ENCODE data around the gene RNF19B.

Gene RNF19B

DNA sequence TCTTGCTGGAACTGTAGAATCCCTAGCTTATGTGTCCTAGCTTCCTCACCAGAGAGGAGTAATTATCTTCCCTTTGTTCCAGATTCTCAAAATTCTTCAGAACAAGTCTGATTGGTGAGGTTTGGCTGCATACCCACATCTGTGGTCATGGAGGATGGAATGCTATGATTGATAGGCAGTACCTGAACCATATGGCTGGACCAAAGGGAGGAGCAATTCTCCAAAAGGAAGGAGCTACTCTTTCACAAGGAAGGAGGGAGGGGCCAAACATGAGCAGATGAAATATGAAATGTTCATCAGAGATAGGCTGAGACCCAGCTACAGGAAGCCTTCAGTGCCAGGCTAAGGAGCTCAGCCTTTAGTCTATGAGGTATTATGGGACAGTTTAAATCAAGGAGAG lies 5.0 kb upstream of the RNF19B start:
- H3K27ac ChIP-seq (ENCODE audit: insufficient read depth, low read length, poor library complexity, severe bottlenecking): no peak overlapping the region
- no peaks in the 10 kb centered on the region for H3K36me3 ChIP-seq (ENCODE audit: control insufficient read depth, insufficient read depth, low read length)
- H3K27me3 ChIP-seq (replicated peaks; ENCODE audit: control insufficient read depth, insufficient read depth, low read length, poor library complexity, severe bottlenecking): peaks cover 12% of the 10 kb centered on the region
- H3K4me1 ChIP-seq (ENCODE audit: control insufficient read depth, insufficient read depth, low read length, poor library complexity, severe bottlenecking): peaks cover 7% of the 10 kb centered on the region
- DNase-seq: no peak
- H3K4me3 ChIP-seq (ENCODE audit: insufficient read depth, low read depth, low read length, poor library complexity, severe bottlenecking): no peak overlapping the region
- no peaks in the 10 kb centered on the region for H3K9me3 ChIP-seq (ENCODE audit: control insufficient read depth, low read length)

- no peak overlapping the region for H3K4me3 ChIP-seq (ENCODE audit: insufficient read depth, low read depth, low read length, poor library complexity, severe bottlenecking)
- no peaks in the 10 kb centered on the region for H3K36me3 ChIP-seq (ENCODE audit: control insufficient read depth, insufficient read depth, low read length)
- H3K27ac ChIP-seq (ENCODE audit: insufficient read depth, low read length, poor library complexity, severe bottlenecking): no peak overlapping the region
These were observed 3.4 kb upstream of the RNF19B start for GRCh38 chr1:32967888-32968568.

GRCh38 chr1:32966900-32967299 lies 2.3 kb upstream of the RNF19B start:
- Histone ChIP-seq H3K27me3 (replicated peaks; ENCODE audit: control insufficient read depth, insufficient read depth, low read length, poor library complexity, severe bottlenecking) (no peaks in the 10 kb centered on the region), H3K9me3 (ENCODE audit: control insufficient read depth, low read length) (no peaks in the 10 kb centered on the region), H3K4me3 (ENCODE audit: insufficient read depth, low read depth, low read length, poor library complexity, severe bottlenecking) (no peak overlapping the region), H3K36me3 (ENCODE audit: control insufficient read depth, insufficient read depth, low read length) (no peaks in the 10 kb centered on the region), H3K4me1 (ENCODE audit: control insufficient read depth, insufficient read depth, low read length, poor library complexity, severe bottlenecking) (peaks cover 6% of the 10 kb centered on the region), H3K27ac (ENCODE audit: insufficient read depth, low read length, poor library complexity, severe bottlenecking) (no peak overlapping the region)
- DNase-seq: no peak

More at GRCh38 chr1:32967888-32968568, 3.4 kb upstream of the RNF19B start:
- Histone ChIP-seq H3K4me1 (ENCODE audit: control insufficient read depth, insufficient read depth, low read length, poor library complexity, severe bottlenecking) (peaks cover 5% of the 10 kb centered on the region), H3K9me3 (ENCODE audit: control insufficient read depth, low read length) (no peaks in the 10 kb centered on the region), H3K27me3 (replicated peaks; ENCODE audit: control insufficient read depth, insufficient read depth, low read length, poor library complexity, severe bottlenecking) (peaks cover 10% of the 10 kb centered on the region)
- no peak for DNase-seq

DNA sequence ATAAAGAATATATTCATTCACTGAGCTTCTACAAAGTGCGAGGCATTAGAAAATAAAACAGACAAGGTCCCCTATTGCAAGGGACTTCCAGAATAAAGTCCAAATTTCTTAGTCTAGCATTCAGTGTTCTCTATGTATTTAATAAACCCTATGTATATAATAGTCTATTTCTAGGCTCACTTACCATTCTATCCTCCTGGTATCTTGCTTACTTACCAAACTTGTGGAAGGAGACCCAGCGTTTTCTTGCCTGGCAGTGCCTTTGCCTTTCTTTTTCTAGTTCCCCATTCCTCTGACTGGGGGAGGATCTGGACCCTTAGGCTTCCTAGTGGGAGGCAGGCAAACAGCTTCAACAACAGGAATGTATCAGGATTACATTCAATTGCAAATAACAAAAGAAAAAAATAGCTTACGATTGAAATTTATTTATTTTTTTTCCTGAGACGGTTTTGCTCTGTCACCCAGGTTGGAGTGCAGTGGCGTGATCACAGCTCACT lies 690 bp upstream of the RNF19B start:
- H3K27ac ChIP-seq (ENCODE audit: insufficient read depth, low read length, poor library complexity, severe bottlenecking): peak overlapping the region; percentile 78
- H3K9me3 ChIP-seq (ENCODE audit: control insufficient read depth, low read length): no peaks in the 10 kb centered on the region
- peaks cover 6% of the 10 kb centered on the region for H3K4me1 ChIP-seq (ENCODE audit: control insufficient read depth, insufficient read depth, low read length, poor library complexity, severe bottlenecking)
- DNase-seq: no peak
- H3K27me3 ChIP-seq (replicated peaks; ENCODE audit: control insufficient read depth, insufficient read depth, low read length, poor library complexity, severe bottlenecking): no peaks in the 10 kb centered on the region
- peak overlapping the region; percentile 67 for H3K4me3 ChIP-seq (ENCODE audit: insufficient read depth, low read depth, low read length, poor library complexity, severe bottlenecking)
- H3K36me3 ChIP-seq (ENCODE audit: control insufficient read depth, insufficient read depth, low read length): no peaks in the 10 kb centered on the region

- H3K27ac ChIP-seq (ENCODE audit: insufficient read depth, low read length, poor library complexity, severe bottlenecking): peak overlapping the region; percentile 66
- H3K27me3 ChIP-seq (replicated peaks; ENCODE audit: control insufficient read depth, insufficient read depth, low read length, poor library complexity, severe bottlenecking): no peaks in the 10 kb centered on the region
- peak overlapping the region; percentile 88 for H3K4me3 ChIP-seq (ENCODE audit: insufficient read depth, low read depth, low read length, poor library complexity, severe bottlenecking)
- no peaks in the 10 kb centered on the region for H3K36me3 ChIP-seq (ENCODE audit: control insufficient read depth, insufficient read depth, low read length)
- H3K4me1 ChIP-seq (ENCODE audit: control insufficient read depth, insufficient read depth, low read length, poor library complexity, severe bottlenecking): peaks cover 6% of the 10 kb centered on the region
- no peaks in the 10 kb centered on the region for H3K9me3 ChIP-seq (ENCODE audit: control insufficient read depth, low read length)
- peak; percentile 50 to 55 (median 55) for DNase-seq
These were observed 706 bp downstream of the RNF19B start for GRCh38 chr1:32963746-32964460.

- Histone ChIP-seq H3K4me1 (ENCODE audit: control insufficient read depth, insufficient read depth, low read length, poor library complexity, severe bottlenecking) (peaks cover 13% of the 10 kb centered on the region), H3K36me3 (ENCODE audit: control insufficient read depth, insufficient read depth, low read length) (no peaks in the 10 kb centered on the region), H3K27ac (ENCODE audit: insufficient read depth, low read length, poor library complexity, severe bottlenecking) (peak overlapping the region; percentile 36), H3K9me3 (ENCODE audit: control insufficient read depth, low read length) (no peaks in the 10 kb centered on the region), H3K4me3 (ENCODE audit: insufficient read depth, low read depth, low read length, poor library complexity, severe bottlenecking) (peak overlapping the region; percentile 88), H3K27me3 (replicated peaks; ENCODE audit: control insufficient read depth, insufficient read depth, low read length, poor library complexity, severe bottlenecking) (no peaks in the 10 kb centered on the region)
- DNase-seq: no peak
These were observed 2.2 kb downstream of the RNF19B start for GRCh38 chr1:32962248-32962896.

DNA sequence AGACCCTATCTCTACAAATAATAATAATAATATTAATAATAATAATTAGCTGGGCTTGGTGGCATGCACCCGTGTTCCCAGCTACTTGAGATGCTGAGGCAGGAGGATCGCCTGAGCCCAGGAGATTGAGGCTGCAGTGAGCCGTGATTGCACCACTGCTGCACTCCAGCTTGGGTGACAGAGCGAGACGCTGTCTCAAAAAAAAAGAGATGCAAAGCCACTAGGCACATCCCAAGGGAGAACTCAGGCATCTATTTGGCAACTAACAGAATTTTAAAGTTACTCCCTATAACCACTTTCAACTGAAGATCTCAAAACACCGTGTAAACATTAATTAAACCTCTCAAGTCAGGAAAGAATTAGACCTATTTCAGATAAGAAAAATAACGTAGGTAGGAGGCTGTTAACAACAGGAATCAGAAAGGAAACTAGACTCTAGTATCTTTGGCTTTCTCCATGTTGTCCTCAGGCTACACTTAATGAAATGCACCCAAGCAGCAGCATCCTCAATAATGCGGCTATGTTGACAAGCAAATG lies 3.7 kb downstream of the RNF19B start:
- H3K4me3 ChIP-seq (ENCODE audit: insufficient read depth, low read depth, low read length, poor library complexity, severe bottlenecking): no peak overlapping the region
- H3K27me3 ChIP-seq (replicated peaks; ENCODE audit: control insufficient read depth, insufficient read depth, low read length, poor library complexity, severe bottlenecking): no peaks in the 10 kb centered on the region
- H3K9me3 ChIP-seq (ENCODE audit: control insufficient read depth, low read length): no peaks in the 10 kb centered on the region
- no peak for DNase-seq
- H3K36me3 ChIP-seq (ENCODE audit: control insufficient read depth, insufficient read depth, low read length): no peaks in the 10 kb centered on the region
- H3K4me1 ChIP-seq (ENCODE audit: control insufficient read depth, insufficient read depth, low read length, poor library complexity, severe bottlenecking): peaks cover 13% of the 10 kb centered on the region
- H3K27ac ChIP-seq (ENCODE audit: insufficient read depth, low read length, poor library complexity, severe bottlenecking): no peak overlapping the region

DNA sequence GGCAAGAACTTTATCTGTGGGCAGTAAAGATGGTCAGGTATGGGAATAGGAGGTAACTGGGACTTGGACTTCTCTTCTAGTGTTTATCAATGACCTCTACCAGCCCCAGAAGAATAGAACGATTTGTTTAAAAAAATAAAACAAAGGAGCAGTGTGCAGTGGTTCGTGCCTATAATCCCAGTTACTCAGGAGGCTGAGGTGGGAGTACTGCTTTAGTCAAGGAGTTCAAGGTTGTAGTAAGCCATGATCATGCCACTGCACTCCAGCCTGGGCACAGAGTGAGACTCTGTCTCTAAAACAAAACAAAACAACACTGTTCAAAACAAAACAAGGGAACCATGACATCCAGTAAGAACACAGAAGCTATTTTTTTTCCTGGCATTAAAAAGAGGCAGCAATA lies 4.3 kb downstream of the RNF19B start:
- H3K9me3 ChIP-seq (ENCODE audit: control insufficient read depth, low read length): no peaks in the 10 kb centered on the region
- no peak overlapping the region for H3K4me3 ChIP-seq (ENCODE audit: insufficient read depth, low read depth, low read length, poor library complexity, severe bottlenecking)
- H3K27me3 ChIP-seq (replicated peaks; ENCODE audit: control insufficient read depth, insufficient read depth, low read length, poor library complexity, severe bottlenecking): no peaks in the 10 kb centered on the region
- H3K4me1 ChIP-seq (ENCODE audit: control insufficient read depth, insufficient read depth, low read length, poor library complexity, severe bottlenecking): peaks cover 13% of the 10 kb centered on the region
- no peaks in the 10 kb centered on the region for H3K36me3 ChIP-seq (ENCODE audit: control insufficient read depth, insufficient read depth, low read length)
- no peak overlapping the region for H3K27ac ChIP-seq (ENCODE audit: insufficient read depth, low read length, poor library complexity, severe bottlenecking)
- DNase-seq: no peak

DNA sequence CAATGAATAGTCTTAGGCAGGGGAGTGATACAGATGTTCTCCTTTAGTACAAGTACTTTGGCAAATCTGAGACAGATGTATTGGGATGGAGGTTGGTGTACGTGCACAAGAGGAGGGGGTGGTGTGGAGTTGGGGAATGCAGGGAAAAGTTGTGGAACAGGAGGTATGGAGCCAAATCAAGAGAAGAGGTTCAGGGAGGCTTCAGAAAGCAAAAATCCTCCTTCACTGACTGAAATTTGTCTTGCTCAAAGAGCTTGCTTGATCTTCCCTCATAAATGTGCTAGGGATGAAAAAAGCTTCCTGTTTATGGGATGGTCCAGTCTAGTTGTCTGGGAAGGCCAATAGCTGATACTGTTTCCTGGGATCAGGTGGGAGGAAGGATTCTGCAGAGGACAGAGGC lies 5.8 kb downstream of the RNF19B start:
- H3K27me3 ChIP-seq (replicated peaks; ENCODE audit: control insufficient read depth, insufficient read depth, low read length, poor library complexity, severe bottlenecking): no peaks in the 10 kb centered on the region
- H3K27ac ChIP-seq (ENCODE audit: insufficient read depth, low read length, poor library complexity, severe bottlenecking): no peak overlapping the region

More for the DNA sequence above, 5.8 kb downstream of the RNF19B start:
- H3K4me3 ChIP-seq (ENCODE audit: insufficient read depth, low read depth, low read length, poor library complexity, severe bottlenecking): no peak overlapping the region
- peaks cover 13% of the 10 kb centered on the region for H3K4me1 ChIP-seq (ENCODE audit: control insufficient read depth, insufficient read depth, low read length, poor library complexity, severe bottlenecking)
- DNase-seq: no peak
- H3K9me3 ChIP-seq (ENCODE audit: control insufficient read depth, low read length): no peaks in the 10 kb centered on the region
- H3K36me3 ChIP-seq (ENCODE audit: control insufficient read depth, insufficient read depth, low read length): no peaks in the 10 kb centered on the region

Measured in effector memory CD4-positive, alpha-beta T cell (primary cell).